ENCODE measurements around the gene CKB.
"Not testable (repeated sequence)": the region's sequence is repeated elsewhere in the genome, so short reads cannot be mapped to it uniquely, and the experiment has no call there.

DNA sequence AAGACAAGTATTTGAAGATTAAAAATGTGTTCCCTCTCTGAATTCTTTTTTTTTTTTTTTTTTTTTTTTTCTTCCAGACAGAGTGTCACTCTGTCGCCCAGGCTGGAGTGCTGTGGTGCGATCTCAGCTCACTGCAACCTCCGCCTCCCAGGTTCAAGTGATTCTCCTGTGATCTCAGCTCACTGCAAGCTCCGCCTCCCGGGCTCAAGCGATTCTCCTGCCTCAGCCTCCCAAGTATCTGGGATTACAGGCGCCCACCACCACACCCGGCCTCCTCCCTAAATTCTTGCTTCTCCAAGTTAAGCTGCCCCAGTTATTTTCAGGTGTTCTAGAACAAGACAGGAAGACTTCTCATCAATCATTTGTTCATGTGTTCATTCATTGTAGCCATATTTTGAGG lies 10.4 kb downstream of the CKB start:
- TF ChIP-seq CTCF (IDR thresholded peaks at IDR 0.05; ENCODE audit: insufficient read depth, low read length, poor library complexity, severe bottlenecking); EZH2phosphoT487 (conservative IDR thresholded peaks at IDR 0.05; ENCODE audit: low read length): not testable (repeated sequence)

Data from SU-DHL-6 (cell line).